ENCODE results near the gene LASP1. TPM values are rescaled to one million over a fixed set of nuclear protein-coding genes. Genes with fewer than 3 reads are reported as not detected.
A peak's percentile ranks its signal among the peaks of the same experiment; 100 is the strongest.

Gene LASP1
- total and polyA plus RNA-seq, 2 of the 8 experiments (the other 6 are each of a cell fraction or from before 2014, with no cell fraction given), result 114 to 180 TPM

DNA sequence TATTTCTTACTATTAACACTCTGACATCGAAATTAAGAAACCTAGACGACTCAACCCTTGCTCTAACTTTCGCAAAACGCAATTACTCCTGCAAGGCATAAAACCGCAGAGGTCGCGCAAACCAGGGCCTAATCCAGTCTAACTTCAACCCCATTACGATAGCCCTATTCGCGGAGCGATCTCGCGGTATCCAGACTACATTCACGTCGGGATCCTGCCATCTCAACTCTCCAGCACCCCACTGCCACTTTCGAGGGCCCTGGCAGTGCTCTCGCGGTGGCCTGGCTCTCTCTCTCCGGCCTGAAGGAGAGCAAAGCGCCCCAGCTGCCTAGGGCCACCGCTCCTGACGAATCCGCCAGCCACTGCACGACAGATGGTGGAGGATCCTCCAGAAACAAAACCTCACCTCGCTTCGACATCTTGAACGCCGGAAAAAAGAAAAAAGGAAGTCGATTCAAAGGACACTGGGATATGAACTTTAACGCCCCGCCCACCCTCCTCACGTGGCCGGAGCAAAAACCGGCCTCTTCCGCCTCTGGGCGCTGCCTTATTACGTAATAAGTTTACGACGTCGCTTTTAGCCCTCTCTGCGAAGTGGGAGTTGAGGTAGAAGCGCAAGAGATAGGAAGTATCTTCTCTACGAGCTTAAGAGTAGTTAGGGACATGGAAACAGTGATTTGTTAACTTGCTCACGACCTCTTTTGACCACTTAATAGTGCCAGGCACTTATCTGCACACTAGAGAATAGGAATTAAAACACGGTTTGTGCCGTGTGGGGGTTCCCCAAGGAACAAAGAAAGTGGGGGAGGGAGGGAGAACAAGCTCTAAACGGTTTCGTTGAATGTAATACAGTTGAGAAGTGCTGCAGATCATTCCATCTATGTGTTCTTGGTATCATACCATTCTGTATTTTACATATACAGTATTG is 16.3 kb upstream of the LASP1 start, which contains the start of gene RPL23 (continued):
- TF ChIP-seq, protein P1, sequence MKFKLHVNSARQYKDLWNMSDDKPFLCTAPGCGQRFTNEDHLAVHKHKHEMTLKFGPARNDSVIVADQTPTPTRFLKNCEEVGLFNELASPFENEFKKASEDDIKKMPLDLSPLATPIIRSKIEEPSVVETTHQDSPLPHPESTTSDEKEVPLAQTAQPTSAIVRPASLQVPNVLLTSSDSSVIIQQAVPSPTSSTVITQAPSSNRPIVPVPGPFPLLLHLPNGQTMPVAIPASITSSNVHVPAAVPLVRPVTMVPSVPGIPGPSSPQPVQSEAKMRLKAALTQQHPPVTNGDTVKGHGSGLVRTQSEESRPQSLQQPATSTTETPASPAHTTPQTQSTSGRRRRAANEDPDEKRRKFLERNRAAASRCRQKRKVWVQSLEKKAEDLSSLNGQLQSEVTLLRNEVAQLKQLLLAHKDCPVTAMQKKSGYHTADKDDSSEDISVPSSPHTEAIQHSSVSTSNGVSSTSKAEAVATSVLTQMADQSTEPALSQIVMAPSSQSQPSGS (IDR thresholded peaks at IDR 0.05; ENCODE audit: low read length), result peak; percentile 75
- TF ChIP-seq, protein P2, sequence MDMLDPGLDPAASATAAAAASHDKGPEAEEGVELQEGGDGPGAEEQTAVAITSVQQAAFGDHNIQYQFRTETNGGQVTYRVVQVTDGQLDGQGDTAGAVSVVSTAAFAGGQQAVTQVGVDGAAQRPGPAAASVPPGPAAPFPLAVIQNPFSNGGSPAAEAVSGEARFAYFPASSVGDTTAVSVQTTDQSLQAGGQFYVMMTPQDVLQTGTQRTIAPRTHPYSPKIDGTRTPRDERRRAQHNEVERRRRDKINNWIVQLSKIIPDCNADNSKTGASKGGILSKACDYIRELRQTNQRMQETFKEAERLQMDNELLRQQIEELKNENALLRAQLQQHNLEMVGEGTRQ (IDR thresholded peaks at IDR 0.05; ENCODE audit: low read length), result peak; percentile 92
- no peak for TF ChIP-seq SP2 (IDR thresholded peaks at IDR 0.05; ENCODE audit: low read length)
- TF ChIP-seq, protein P3, sequence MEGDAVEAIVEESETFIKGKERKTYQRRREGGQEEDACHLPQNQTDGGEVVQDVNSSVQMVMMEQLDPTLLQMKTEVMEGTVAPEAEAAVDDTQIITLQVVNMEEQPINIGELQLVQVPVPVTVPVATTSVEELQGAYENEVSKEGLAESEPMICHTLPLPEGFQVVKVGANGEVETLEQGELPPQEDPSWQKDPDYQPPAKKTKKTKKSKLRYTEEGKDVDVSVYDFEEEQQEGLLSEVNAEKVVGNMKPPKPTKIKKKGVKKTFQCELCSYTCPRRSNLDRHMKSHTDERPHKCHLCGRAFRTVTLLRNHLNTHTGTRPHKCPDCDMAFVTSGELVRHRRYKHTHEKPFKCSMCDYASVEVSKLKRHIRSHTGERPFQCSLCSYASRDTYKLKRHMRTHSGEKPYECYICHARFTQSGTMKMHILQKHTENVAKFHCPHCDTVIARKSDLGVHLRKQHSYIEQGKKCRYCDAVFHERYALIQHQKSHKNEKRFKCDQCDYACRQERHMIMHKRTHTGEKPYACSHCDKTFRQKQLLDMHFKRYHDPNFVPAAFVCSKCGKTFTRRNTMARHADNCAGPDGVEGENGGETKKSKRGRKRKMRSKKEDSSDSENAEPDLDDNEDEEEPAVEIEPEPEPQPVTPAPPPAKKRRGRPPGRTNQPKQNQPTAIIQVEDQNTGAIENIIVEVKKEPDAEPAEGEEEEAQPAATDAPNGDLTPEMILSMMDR (IDR thresholded peaks at IDR 0.05; ENCODE audit: control extremely low read depth in 1 of 3, insufficient read depth in 1 of 3, low read depth in 1 of 3, low read length in 3 of 3), result no peak
- no peak for TF ChIP-seq RNF2 (IDR thresholded peaks at IDR 0.05; ENCODE audit: borderline replicate concordance, low read depth, low read length, missing control alignments, poor library complexity, severe bottlenecking)
- TF ChIP-seq RFX5 (IDR thresholded peaks at IDR 0.05; ENCODE audit: borderline replicate concordance, low read depth, low read length), result no peak
- TF ChIP-seq KDM1A (IDR thresholded peaks at IDR 0.05; ENCODE audit: borderline replicate concordance, low read length), result no peak
- TF ChIP-seq, protein P4, sequence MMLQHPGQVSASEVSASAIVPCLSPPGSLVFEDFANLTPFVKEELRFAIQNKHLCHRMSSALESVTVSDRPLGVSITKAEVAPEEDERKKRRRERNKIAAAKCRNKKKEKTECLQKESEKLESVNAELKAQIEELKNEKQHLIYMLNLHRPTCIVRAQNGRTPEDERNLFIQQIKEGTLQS (IDR thresholded peaks at IDR 0.05; ENCODE audit: insufficient read depth, low read depth, low read length), result peak; percentile 96
- no peak for TF ChIP-seq HDAC2 (IDR thresholded peaks at IDR 0.05; ENCODE audit: borderline replicate concordance in 1 of 2, low read depth in 2 of 2, low read length in 2 of 2)
- TF ChIP-seq SIX5 (IDR thresholded peaks at IDR 0.05; ENCODE audit: low read depth, low read length), result no peak
- TF ChIP-seq FOSL1 (IDR thresholded peaks at IDR 0.05; ENCODE audit: insufficient read depth, low read depth, low read length), result no peak
- TF ChIP-seq CREB1 (IDR thresholded peaks at IDR 0.05), result peak; percentile 97
- no peak for TF ChIP-seq SIRT6 (IDR thresholded peaks at IDR 0.05; ENCODE audit: low read length)
- no peak for TF ChIP-seq GABPA (IDR thresholded peaks at IDR 0.05; ENCODE audit: borderline replicate concordance, insufficient read depth, low read length)
- TF ChIP-seq SIN3A (conservative IDR thresholded peaks at IDR 0.05 in 1 of 2, IDR thresholded peaks at IDR 0.05 in 1 of 2; ENCODE audit: low read depth in 1 of 2, low read length in 2 of 2), result peak; percentile 20 to 74; a peak in 2 of 4 replicates

Data from H1 (cell line).